Liver (tissue), 3 donors: ENCODE measurements around the gene ABLIM3.

Source experiments
- EGR1 ChIP-seq, 2 donors: IDR thresholded peaks; 2 replicates each; pipeline ENCODE4 v1.6.1; 2016 to 2018; ENCODE audit warnings: antibody characterized with exemption in 2 of 2, low read depth in 2 of 2
- MAX ChIP-seq: IDR thresholded peaks from 2 replicates; pipeline ENCODE4 v1.6.1; 2016; ENCODE audit warnings: antibody characterized with exemption
- RAD21 ChIP-seq, 2 donors: IDR thresholded peaks; 2 replicates each; pipeline ENCODE4 v1.6.1; 2016; ENCODE audit warnings: antibody characterized with exemption in 2 of 2, mild to moderate bottlenecking in 2 of 2
- TF ChIP-seq, protein P1 (sequence below): fragments of 150-350 bp; IDR thresholded peaks from 2 replicates; pipeline ENCODE4 v1.5.1; 2017; ENCODE audit warnings: improper control_type of control experiment, low read depth, low read length; ENCODE audit not compliant: missing input control
- TF ChIP-seq, protein P2 (sequence below): IDR thresholded peaks from 2 replicates; pipeline ENCODE4 v1.6.1; 2016; ENCODE audit warnings: antibody characterized with exemption
- donor health status: healthy.
- donor health status: healthy.

DNA sequence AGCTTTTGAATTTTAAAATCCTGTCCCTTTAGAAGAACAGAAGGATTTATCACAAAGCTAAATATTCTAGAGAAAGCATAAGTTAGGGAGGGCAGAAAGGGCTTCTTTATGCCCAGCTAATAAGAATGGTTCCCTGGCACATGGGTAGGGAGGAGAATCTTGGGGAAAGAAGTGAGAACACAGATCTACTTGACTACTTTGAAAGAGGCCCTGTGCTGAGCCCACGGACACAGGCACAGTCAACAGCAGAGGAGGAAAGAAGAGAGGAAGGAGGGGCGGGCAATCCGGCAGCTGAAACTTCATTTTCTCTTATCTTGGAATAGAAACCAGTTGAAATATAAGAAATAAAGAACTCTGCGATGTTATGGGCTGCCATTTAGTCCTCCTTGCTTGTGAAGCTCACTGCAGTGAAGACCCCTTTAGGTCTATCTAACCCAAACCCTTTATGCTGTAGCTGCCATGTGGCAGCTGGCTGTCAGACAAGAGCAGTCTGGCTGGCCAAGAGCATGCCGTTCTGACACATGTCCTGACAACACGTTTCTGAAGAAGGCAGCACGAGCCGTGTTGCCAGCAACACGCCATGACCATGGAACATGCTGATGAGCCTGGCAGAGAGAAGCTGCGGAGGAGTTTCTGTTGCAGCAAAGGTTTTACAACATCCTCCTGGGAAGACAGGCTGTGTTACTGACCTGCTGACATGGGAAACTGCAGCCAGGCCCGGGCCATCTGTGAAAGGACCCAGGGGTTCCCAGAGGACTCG, 34.2 kb downstream of the ABLIM3 start:
- TF ChIP-seq, protein P1, sequence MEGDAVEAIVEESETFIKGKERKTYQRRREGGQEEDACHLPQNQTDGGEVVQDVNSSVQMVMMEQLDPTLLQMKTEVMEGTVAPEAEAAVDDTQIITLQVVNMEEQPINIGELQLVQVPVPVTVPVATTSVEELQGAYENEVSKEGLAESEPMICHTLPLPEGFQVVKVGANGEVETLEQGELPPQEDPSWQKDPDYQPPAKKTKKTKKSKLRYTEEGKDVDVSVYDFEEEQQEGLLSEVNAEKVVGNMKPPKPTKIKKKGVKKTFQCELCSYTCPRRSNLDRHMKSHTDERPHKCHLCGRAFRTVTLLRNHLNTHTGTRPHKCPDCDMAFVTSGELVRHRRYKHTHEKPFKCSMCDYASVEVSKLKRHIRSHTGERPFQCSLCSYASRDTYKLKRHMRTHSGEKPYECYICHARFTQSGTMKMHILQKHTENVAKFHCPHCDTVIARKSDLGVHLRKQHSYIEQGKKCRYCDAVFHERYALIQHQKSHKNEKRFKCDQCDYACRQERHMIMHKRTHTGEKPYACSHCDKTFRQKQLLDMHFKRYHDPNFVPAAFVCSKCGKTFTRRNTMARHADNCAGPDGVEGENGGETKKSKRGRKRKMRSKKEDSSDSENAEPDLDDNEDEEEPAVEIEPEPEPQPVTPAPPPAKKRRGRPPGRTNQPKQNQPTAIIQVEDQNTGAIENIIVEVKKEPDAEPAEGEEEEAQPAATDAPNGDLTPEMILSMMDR: no peak
- no peak for TF ChIP-seq RAD21 (IDR thresholded peaks at IDR 0.05)
- TF ChIP-seq EGR1 (IDR thresholded peaks at IDR 0.05; ENCODE audit: low read depth in 2 of 2): no peak
- no peak for TF ChIP-seq MAX
- TF ChIP-seq, protein P2, sequence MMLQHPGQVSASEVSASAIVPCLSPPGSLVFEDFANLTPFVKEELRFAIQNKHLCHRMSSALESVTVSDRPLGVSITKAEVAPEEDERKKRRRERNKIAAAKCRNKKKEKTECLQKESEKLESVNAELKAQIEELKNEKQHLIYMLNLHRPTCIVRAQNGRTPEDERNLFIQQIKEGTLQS: no peak
